HG02588 (cell line): ENCODE results near the gene IL1RN.
A peak's percentile ranks its signal among the peaks of the same experiment; 100 is the strongest.

Source experiments
- ATAC-seq: cut with Tn5 transposase; IDR thresholded peaks from one replicate; pipeline ENCODE4 v1.9.1; 2021; ENCODE audit warnings: mild to moderate bottlenecking, moderate library complexity; ENCODE audit not compliant: unreplicated experiment

IL1RN gene

GRCh38 chr2:113173542-113174375 is 46.4 kb downstream of the IL1RN start, which contains the start of gene PSD4:
TSS of gene PSD4 (plus strand) at chr2:113173971. CDS start at chr2:113182457, 8,486 bp downstream.
- ATAC-seq = peak; percentile 82

- ATAC-seq = no peak
These were observed 47.0 kb downstream of the IL1RN start for GRCh38 chr2:113174376-113174750.

GRCh38 chr2:113175042-113175628 is 47.7 kb downstream of the IL1RN start:
- peak; percentile 63 for ATAC-seq

GRCh38 chr2:113175736-113176695 is 48.6 kb downstream of the IL1RN start:
- ATAC-seq = no peak

GRCh38 chr2:113176696-113177355 is 49.4 kb downstream of the IL1RN start:
- ATAC-seq = no peak

GRCh38 chr2:113178069-113178746 is 50.8 kb downstream of the IL1RN start:
- ATAC-seq = no peak

GRCh38 chr2:113178891-113179290 is 51.5 kb downstream of the IL1RN start:
- ATAC-seq = no peak

GRCh38 chr2:113179446-113180045 is 52.1 kb downstream of the IL1RN start:
- no peak for ATAC-seq

- no peak for ATAC-seq
These were observed 52.9 kb downstream of the IL1RN start for GRCh38 chr2:113180131-113180946.

GRCh38 chr2:113181258-113182051 is 54.1 kb downstream of the IL1RN start:
- ATAC-seq = no peak

- no peak for ATAC-seq
These were observed 55.3 kb downstream of the IL1RN start for GRCh38 chr2:113182471-113183260.

- no peak for ATAC-seq
These were observed 55.9 kb downstream of the IL1RN start for GRCh38 chr2:113183264-113183663.
